Stimulated activated CD4-positive, alpha-beta T cell treated with anti-CD3 and anti-CD28 coated beads, Interleukin-12 subunit alpha, Interleukin-12 subunit beta, amount 100 ng/mL, for 24 hours (primary cell): ENCODE data around the gene RNF213.
"Not testable (repeated sequence)": the region's sequence is repeated elsewhere in the genome, so short reads cannot be mapped to it uniquely, and the experiment has no call there.

ENCODE experiments used
- DNase-seq, 2 experiments: peaks; one replicate each; pipeline ENCODE4 v3.0.0-alpha.2; 2020; ENCODE audit warnings: low read depth in 2 of 2

The RNF213 gene

GRCh38 chr17:80224683-80225082, 36.0 kb upstream of the RNF213 start:
- DNase-seq, result no peak

GRCh38 chr17:80225230-80225629, 35.4 kb upstream of the RNF213 start:
- DNase-seq, result no peak

GRCh38 chr17:80227156-80227555, 33.5 kb upstream of the RNF213 start:
- DNase-seq, result no peak

- DNase-seq, result no peak
Observed at GRCh38 chr17:80227666-80228065, 33.0 kb upstream of the RNF213 start.

- DNase-seq, result no peak
Observed at GRCh38 chr17:80228477-80228876, 32.2 kb upstream of the RNF213 start.

GRCh38 chr17:80229011-80229410, 31.6 kb upstream of the RNF213 start:
- DNase-seq, result no peak

- DNase-seq, result no peak
Observed at GRCh38 chr17:80232438-80232837, 28.2 kb upstream of the RNF213 start.

- DNase-seq, result no peak
Observed at GRCh38 chr17:80233202-80233601, 27.4 kb upstream of the RNF213 start.

- no peak for DNase-seq
Observed at GRCh38 chr17:80236911-80237310, 23.7 kb upstream of the RNF213 start.

GRCh38 chr17:80237386-80237785, 23.3 kb upstream of the RNF213 start:
- DNase-seq, result no peak

GRCh38 chr17:80242505-80242904, 18.1 kb upstream of the RNF213 start:
- DNase-seq, result no peak

GRCh38 chr17:80243526-80244433, 16.9 kb upstream of the RNF213 start:
- DNase-seq, result no peak

GRCh38 chr17:80244448-80244847, 16.2 kb upstream of the RNF213 start:
- DNase-seq, result not testable (repeated sequence)

- no peak for DNase-seq
Observed at GRCh38 chr17:80244871-80245509, 15.7 kb upstream of the RNF213 start.

GRCh38 chr17:80245566-80246265, 14.9 kb upstream of the RNF213 start:
- no peak for DNase-seq

GRCh38 chr17:80246266-80246681, 14.4 kb upstream of the RNF213 start:
- no peak for DNase-seq

GRCh38 chr17:80246726-80247125, 13.9 kb upstream of the RNF213 start:
- no peak for DNase-seq

GRCh38 chr17:80247561-80247960, 13.1 kb upstream of the RNF213 start:
- DNase-seq, result no peak

GRCh38 chr17:80248001-80248893, 12.4 kb upstream of the RNF213 start:
- DNase-seq, result no peak

GRCh38 chr17:80248894-80249710, 11.6 kb upstream of the RNF213 start:
- no peak for DNase-seq

GRCh38 chr17:80251966-80252365, 8.7 kb upstream of the RNF213 start:
- DNase-seq, result no peak
